ENCODE measurements around the gene TUSC1. TPM values are rescaled to one million over a fixed set of nuclear protein-coding genes. Genes with fewer than 3 reads are reported as not detected.

The TUSC1 gene
- 10 to 100 TPM; 14.1 to 30.5 (median 19.9) TPM for total RNA-seq

- TF ChIP-seq, protein P1, sequence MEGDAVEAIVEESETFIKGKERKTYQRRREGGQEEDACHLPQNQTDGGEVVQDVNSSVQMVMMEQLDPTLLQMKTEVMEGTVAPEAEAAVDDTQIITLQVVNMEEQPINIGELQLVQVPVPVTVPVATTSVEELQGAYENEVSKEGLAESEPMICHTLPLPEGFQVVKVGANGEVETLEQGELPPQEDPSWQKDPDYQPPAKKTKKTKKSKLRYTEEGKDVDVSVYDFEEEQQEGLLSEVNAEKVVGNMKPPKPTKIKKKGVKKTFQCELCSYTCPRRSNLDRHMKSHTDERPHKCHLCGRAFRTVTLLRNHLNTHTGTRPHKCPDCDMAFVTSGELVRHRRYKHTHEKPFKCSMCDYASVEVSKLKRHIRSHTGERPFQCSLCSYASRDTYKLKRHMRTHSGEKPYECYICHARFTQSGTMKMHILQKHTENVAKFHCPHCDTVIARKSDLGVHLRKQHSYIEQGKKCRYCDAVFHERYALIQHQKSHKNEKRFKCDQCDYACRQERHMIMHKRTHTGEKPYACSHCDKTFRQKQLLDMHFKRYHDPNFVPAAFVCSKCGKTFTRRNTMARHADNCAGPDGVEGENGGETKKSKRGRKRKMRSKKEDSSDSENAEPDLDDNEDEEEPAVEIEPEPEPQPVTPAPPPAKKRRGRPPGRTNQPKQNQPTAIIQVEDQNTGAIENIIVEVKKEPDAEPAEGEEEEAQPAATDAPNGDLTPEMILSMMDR (IDR thresholded peaks at IDR 0.05), result peak in 1 of 3 donors; percentile 4
- peak; percentile 58 for DNase-seq (ENCODE audit: low spot score)
- peak; percentile 93 for ATAC-seq (ENCODE audit: low FRiP score)
Measured at GRCh38 chr9:25678147-25678666, at the start of gene TUSC1. Gene TUSC1 (minus strand): TSS chr9:25678444. CDS start chr9:25678312, 132 bp downstream.

- ATAC-seq (ENCODE audit: low FRiP score), result no peak
- no peak for DNase-seq (ENCODE audit: low spot score)
- TF ChIP-seq, protein P1 (IDR thresholded peaks at IDR 0.05), result no peak
Measured at GRCh38 chr9:25726871-25727410, 48.7 kb upstream of the TUSC1 start.

DNA sequence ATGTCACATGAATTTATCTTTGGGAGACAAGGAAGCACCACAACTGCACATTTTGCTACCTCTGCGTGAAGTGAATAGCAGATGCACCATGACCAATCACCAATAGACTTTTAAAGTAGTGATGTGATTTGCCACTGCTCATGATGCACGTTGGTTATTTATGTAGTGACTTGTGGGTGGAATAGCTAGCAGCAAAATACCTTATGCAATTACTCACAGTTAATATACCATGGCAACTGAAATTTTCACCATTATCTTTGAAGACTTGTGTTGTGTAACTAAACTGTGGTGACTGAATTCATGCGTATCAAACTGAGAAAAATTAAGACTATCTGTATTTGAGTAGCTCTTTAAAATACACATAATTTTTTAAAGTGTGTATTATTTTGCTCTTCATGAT lies 46.2 kb upstream of the TUSC1 start:
- ATAC-seq (ENCODE audit: low FRiP score), result no peak
- TF ChIP-seq, protein P1 (IDR thresholded peaks at IDR 0.05), result no peak
- no peak for DNase-seq (ENCODE audit: low spot score)

GRCh38 chr9:25716220-25716872 lies 38.1 kb upstream of the TUSC1 start:
- ATAC-seq (ENCODE audit: low FRiP score) (peak; percentile 63), DNase-seq (ENCODE audit: low spot score) (no peak)
- TF ChIP-seq, protein P1 (IDR thresholded peaks at IDR 0.05), result no peak

DNA sequence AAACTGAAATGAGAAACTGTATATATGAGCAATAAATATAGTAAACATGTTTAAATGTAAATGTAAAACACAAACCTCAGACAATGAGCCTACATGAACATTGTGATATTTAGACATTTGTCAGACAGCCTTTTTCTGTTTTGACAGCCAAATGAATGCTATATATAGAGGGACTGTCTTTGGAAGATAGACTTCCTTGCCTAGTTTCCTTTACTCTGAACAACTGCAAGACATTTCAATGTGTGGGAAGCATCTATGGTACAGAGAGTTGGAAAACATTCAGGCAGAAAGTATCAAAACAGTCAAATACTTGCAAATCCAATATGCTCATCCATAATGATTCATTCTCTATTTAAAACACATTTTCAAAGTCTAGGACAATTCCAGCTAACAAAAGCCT lies 31.7 kb upstream of the TUSC1 start:
- TF ChIP-seq, protein P1 (IDR thresholded peaks at IDR 0.05), result no peak
- DNase-seq (ENCODE audit: low spot score) (no peak), ATAC-seq (ENCODE audit: low FRiP score) (no peak)

GRCh38 chr9:25704800-25705199 lies 26.6 kb upstream of the TUSC1 start:
- ATAC-seq (ENCODE audit: low FRiP score) (no peak), DNase-seq (ENCODE audit: low spot score) (no peak)
- TF ChIP-seq, protein P1 (IDR thresholded peaks at IDR 0.05), result no peak
